Measurements from ENCODE around the gene RETREG3. TPM values are rescaled to one million over a fixed set of nuclear protein-coding genes. Genes with fewer than 3 reads are reported as not detected.

Gene RETREG3
- polyA plus RNA-seq (2013): 19.3 TPM

GRCh38 chr17:42609182-42609813 is at the start of gene RETREG3, which contains the start of gene TUBG1:
TSS of gene RETREG3 (minus strand) at chr17:42609374. CDS start at chr17:42609324, 50 bp downstream.
TSS of gene TUBG1 (plus strand) at chr17:42609683. CDS start at chr17:42609738, 55 bp downstream.
- POLR2A ChIA-PET: interaction anchor here (0.7 to 3.0 kb wide), 8 partner anchors 9 to 486 kb away, joined by 3 to 14 read pairs (median 4); partner anchors contain the start of genes BECN1 and PSMC3IP
- Histone ChIP-seq H3K36me3 (ENCODE audit: control insufficient read depth in 4 of 4, insufficient read depth in 4 of 4, low read length in 3 of 4) (peaks cover 4 to 26% (median 19%) of the 10 kb centered on the region in 4 experiments), H3K4me3 (ENCODE audit: control insufficient read depth in 1 of 7, extremely low read depth in 1 of 7, insufficient read depth in 4 of 7, low read depth in 2 of 7, low read length in 6 of 7) (peak within 1 kb of the TSS; percentile 94 to 100 (median 98)), H3K9me3 (ENCODE audit: control extremely low read depth in 1 of 5, control insufficient read depth in 4 of 5, insufficient read depth in 2 of 5, low read depth in 1 of 5, low read length in 4 of 5) (no peaks in the 10 kb centered on the region), H3K4me1 (ENCODE audit: control extremely low read depth in 1 of 4, control insufficient read depth in 4 of 4, insufficient read depth in 4 of 4, low read length in 3 of 4) (peaks cover 5 to 31% (median 19%) of the 10 kb centered on the region in 4 experiments), H3K27me3 (replicated peaks in 2 of 5; ENCODE audit: control insufficient read depth in 4 of 5, insufficient read depth in 5 of 5, low read length in 4 of 5) (no peaks in the 10 kb centered on the region), H3K27ac (ENCODE audit: insufficient read depth in 1 of 2, low read depth in 1 of 2, low read length in 2 of 2, poor library complexity in 1 of 2, severe bottlenecking in 2 of 2) (peak within 1 kb of the TSS; percentile 70 to 92)
- WGBS (ENCODE audit: insufficient coverage): 0% methylated on average over 50 of the region's 66 CpGs
- peak; percentile 98 to 99 (median 99) for DNase-seq
- CTCF ChIA-PET: interaction anchor here (1.1 to 2.6 kb wide), 11 partner anchors 17 to 225 kb away, joined by 3 to 10 read pairs (median 4); no protein-coding TSS in a partner anchor

GRCh38 chr17:42657824-42658588 is 48.8 kb upstream of the RETREG3 start:
- Histone ChIP-seq H3K4me1 (ENCODE audit: control extremely low read depth in 1 of 4, control insufficient read depth in 4 of 4, insufficient read depth in 4 of 4, low read length in 3 of 4) (peaks cover 0 to 25% (median 17%) of the 10 kb centered on the region in 4 experiments), H3K27me3 (replicated peaks in 2 of 5; ENCODE audit: control insufficient read depth in 4 of 5, insufficient read depth in 5 of 5, low read length in 4 of 5) (peaks cover 0 to 14% (median 3%) of the 10 kb centered on the region in 5 experiments), H3K9me3 (ENCODE audit: control extremely low read depth in 1 of 5, control insufficient read depth in 4 of 5, insufficient read depth in 2 of 5, low read depth in 1 of 5, low read length in 4 of 5) (peaks cover 0 to 2% (median 0%) of the 10 kb centered on the region in 5 experiments), H3K4me3 (ENCODE audit: control insufficient read depth in 1 of 7, extremely low read depth in 1 of 7, insufficient read depth in 4 of 7, low read depth in 2 of 7, low read length in 6 of 7) (no peak overlapping the region), H3K27ac (ENCODE audit: insufficient read depth in 1 of 2, low read depth in 1 of 2, low read length in 2 of 2, poor library complexity in 1 of 2, severe bottlenecking in 2 of 2) (no peak overlapping the region), H3K36me3 (ENCODE audit: control insufficient read depth in 4 of 4, insufficient read depth in 4 of 4, low read length in 3 of 4) (peaks cover 0 to 2% (median 0%) of the 10 kb centered on the region in 4 experiments)
- CTCF ChIA-PET: no interaction called here
- POLR2A ChIA-PET: no interaction called here
- DNase-seq: peak in 1 of 3 donors; percentile 42
- WGBS (ENCODE audit: insufficient coverage): 90% methylated on average over 4 of the region's 9 CpGs

- Histone ChIP-seq H3K4me1 (ENCODE audit: control extremely low read depth in 1 of 4, control insufficient read depth in 4 of 4, insufficient read depth in 4 of 4, low read length in 3 of 4) (peaks cover 0 to 24% (median 17%) of the 10 kb centered on the region in 4 experiments), H3K4me3 (ENCODE audit: control insufficient read depth in 1 of 7, extremely low read depth in 1 of 7, insufficient read depth in 4 of 7, low read depth in 2 of 7, low read length in 6 of 7) (no peak overlapping the region), H3K27ac (ENCODE audit: insufficient read depth in 1 of 2, low read depth in 1 of 2, low read length in 2 of 2, poor library complexity in 1 of 2, severe bottlenecking in 2 of 2) (no peak overlapping the region), H3K36me3 (ENCODE audit: control insufficient read depth in 4 of 4, insufficient read depth in 4 of 4, low read length in 3 of 4) (no peaks in the 10 kb centered on the region), H3K9me3 (ENCODE audit: control extremely low read depth in 1 of 5, control insufficient read depth in 4 of 5, insufficient read depth in 2 of 5, low read depth in 1 of 5, low read length in 4 of 5) (peaks cover 0 to 2% (median 0%) of the 10 kb centered on the region in 5 experiments), H3K27me3 (replicated peaks in 2 of 5; ENCODE audit: control insufficient read depth in 4 of 5, insufficient read depth in 5 of 5, low read length in 4 of 5) (peaks cover 0 to 14% (median 3%) of the 10 kb centered on the region in 5 experiments)
- ChIA-PET CTCF (interaction anchor here (1.5 to 1.6 kb wide), 2 partner anchors 18 kb away, joined by 4 to 5 read pairs; no protein-coding TSS in a partner anchor), POLR2A (interaction anchor here (0.6 kb wide), 1 partner anchor 29 kb away, joined by 6 read pairs; no protein-coding TSS in a partner anchor)
- WGBS (ENCODE audit: insufficient coverage): 79% methylated on average over 2 of the region's 2 CpGs
- DNase-seq: no peak
These were observed 46.4 kb upstream of the RETREG3 start for GRCh38 chr17:42655528-42655927.

- Histone ChIP-seq H3K27ac (ENCODE audit: insufficient read depth in 1 of 2, low read depth in 1 of 2, low read length in 2 of 2, poor library complexity in 1 of 2, severe bottlenecking in 2 of 2) (no peak overlapping the region), H3K36me3 (ENCODE audit: control insufficient read depth in 4 of 4, insufficient read depth in 4 of 4, low read length in 3 of 4) (no peaks in the 10 kb centered on the region), H3K9me3 (ENCODE audit: control extremely low read depth in 1 of 5, control insufficient read depth in 4 of 5, insufficient read depth in 2 of 5, low read depth in 1 of 5, low read length in 4 of 5) (peaks cover 0 to 2% (median 0%) of the 10 kb centered on the region in 5 experiments), H3K4me1 (ENCODE audit: control extremely low read depth in 1 of 4, control insufficient read depth in 4 of 4, insufficient read depth in 4 of 4, low read length in 3 of 4) (peaks cover 0 to 9% (median 5%) of the 10 kb centered on the region in 4 experiments), H3K27me3 (replicated peaks in 2 of 5; ENCODE audit: control insufficient read depth in 4 of 5, insufficient read depth in 5 of 5, low read length in 4 of 5) (peaks cover 0 to 14% (median 3%) of the 10 kb centered on the region in 5 experiments), H3K4me3 (ENCODE audit: control insufficient read depth in 1 of 7, extremely low read depth in 1 of 7, insufficient read depth in 4 of 7, low read depth in 2 of 7, low read length in 6 of 7) (peak overlapping the region in 4 of 7 experiments; percentile 29 to 61 (median 56))
- WGBS (ENCODE audit: insufficient coverage): 19% methylated on average over 30 of the region's 42 CpGs
- POLR2A ChIA-PET: interaction anchor here (0.6 kb wide), 2 partner anchors 9 to 56 kb away, joined by 3 to 5 read pairs; no protein-coding TSS in a partner anchor
- no peak for DNase-seq
- CTCF ChIA-PET: interaction anchor here (2.0 kb wide), 1 partner anchor 9 kb away, joined by 4 read pairs; no protein-coding TSS in a partner anchor
These were observed 44.3 kb upstream of the RETREG3 start for GRCh38 chr17:42653179-42654124.

- 90% methylated on average over 2 of the region's 4 CpGs for WGBS (ENCODE audit: insufficient coverage)
- H3K9me3 ChIP-seq (ENCODE audit: control extremely low read depth in 1 of 5, control insufficient read depth in 4 of 5, insufficient read depth in 2 of 5, low read depth in 1 of 5, low read length in 4 of 5): no peaks in the 10 kb centered on the region
- peaks cover 0 to 17% (median 3%) of the 10 kb centered on the region in 5 experiments for H3K27me3 ChIP-seq (replicated peaks in 2 of 5; ENCODE audit: control insufficient read depth in 4 of 5, insufficient read depth in 5 of 5, low read length in 4 of 5)
- ChIA-PET CTCF (interaction anchor here (1.0 kb wide), 1 partner anchor 21 kb away, joined by 3 read pairs; no protein-coding TSS in a partner anchor), POLR2A (interaction anchor here (0.6 kb wide), 1 partner anchor 50 kb away, joined by 3 read pairs; no protein-coding TSS in a partner anchor)
- no peak overlapping the region for H3K27ac ChIP-seq (ENCODE audit: insufficient read depth in 1 of 2, low read depth in 1 of 2, low read length in 2 of 2, poor library complexity in 1 of 2, severe bottlenecking in 2 of 2)
- H3K4me3 ChIP-seq (ENCODE audit: control insufficient read depth in 1 of 7, extremely low read depth in 1 of 7, insufficient read depth in 4 of 7, low read depth in 2 of 7, low read length in 6 of 7): no peak overlapping the region
- no peaks in the 10 kb centered on the region for H3K36me3 ChIP-seq (ENCODE audit: control insufficient read depth in 4 of 4, insufficient read depth in 4 of 4, low read length in 3 of 4)
- no peak for DNase-seq
- H3K4me1 ChIP-seq (ENCODE audit: control extremely low read depth in 1 of 4, control insufficient read depth in 4 of 4, insufficient read depth in 4 of 4, low read length in 3 of 4): peaks cover 0 to 6% (median 4%) of the 10 kb centered on the region in 4 experiments
These were observed 42.2 kb upstream of the RETREG3 start for GRCh38 chr17:42651392-42651791.

GRCh38 chr17:42647778-42648177 is 38.6 kb upstream of the RETREG3 start:
- H3K27ac ChIP-seq (ENCODE audit: insufficient read depth in 1 of 2, low read depth in 1 of 2, low read length in 2 of 2, poor library complexity in 1 of 2, severe bottlenecking in 2 of 2): no peak overlapping the region
- no peaks in the 10 kb centered on the region for H3K36me3 ChIP-seq (ENCODE audit: control insufficient read depth in 4 of 4, insufficient read depth in 4 of 4, low read length in 3 of 4)
- ChIA-PET CTCF (interaction anchor here (2.1 kb wide), 1 partner anchor 36 kb away, joined by 7 read pairs; no protein-coding TSS in a partner anchor), POLR2A (interaction anchor here (0.8 kb wide), 1 partner anchor 26 kb away, joined by 4 read pairs; no protein-coding TSS in a partner anchor)
- peak in 1 of 3 donors; percentile 15 for DNase-seq
- peaks cover 0 to 3% (median 0%) of the 10 kb centered on the region in 5 experiments for H3K27me3 ChIP-seq (replicated peaks in 2 of 5; ENCODE audit: control insufficient read depth in 4 of 5, insufficient read depth in 5 of 5, low read length in 4 of 5)
- 77% methylated on average over 5 of the region's 5 CpGs for WGBS (ENCODE audit: insufficient coverage)
- no peaks in the 10 kb centered on the region for H3K4me1 ChIP-seq (ENCODE audit: control extremely low read depth in 1 of 4, control insufficient read depth in 4 of 4, insufficient read depth in 4 of 4, low read length in 3 of 4)
- H3K9me3 ChIP-seq (ENCODE audit: control extremely low read depth in 1 of 5, control insufficient read depth in 4 of 5, insufficient read depth in 2 of 5, low read depth in 1 of 5, low read length in 4 of 5): no peaks in the 10 kb centered on the region
- no peak overlapping the region for H3K4me3 ChIP-seq (ENCODE audit: control insufficient read depth in 1 of 7, extremely low read depth in 1 of 7, insufficient read depth in 4 of 7, low read depth in 2 of 7, low read length in 6 of 7)

All from common myeloid progenitor, CD34-positive (primary cell).